B cell (primary cell): ENCODE results near the gene NRG2.

Experiments used
- EZH2 ChIP-seq: IDR thresholded peaks from 2 replicates; pipeline ENCODE4 v1.6.1; 2012; ENCODE audit warnings: borderline replicate concordance, low read depth, mild to moderate bottlenecking, moderate library complexity, low read length; ENCODE audit not compliant: insufficient read depth, poor library complexity, severe bottlenecking
- TF ChIP-seq, protein P1 (sequence below): fragments of 200-600 bp; IDR thresholded peaks from one replicate; pipeline ENCODE4 v1.8.0; 2022; ENCODE audit warnings: antibody characterized with exemption, mild to moderate bottlenecking

- TF ChIP-seq EZH2 = no peak
- TF ChIP-seq, protein P1, sequence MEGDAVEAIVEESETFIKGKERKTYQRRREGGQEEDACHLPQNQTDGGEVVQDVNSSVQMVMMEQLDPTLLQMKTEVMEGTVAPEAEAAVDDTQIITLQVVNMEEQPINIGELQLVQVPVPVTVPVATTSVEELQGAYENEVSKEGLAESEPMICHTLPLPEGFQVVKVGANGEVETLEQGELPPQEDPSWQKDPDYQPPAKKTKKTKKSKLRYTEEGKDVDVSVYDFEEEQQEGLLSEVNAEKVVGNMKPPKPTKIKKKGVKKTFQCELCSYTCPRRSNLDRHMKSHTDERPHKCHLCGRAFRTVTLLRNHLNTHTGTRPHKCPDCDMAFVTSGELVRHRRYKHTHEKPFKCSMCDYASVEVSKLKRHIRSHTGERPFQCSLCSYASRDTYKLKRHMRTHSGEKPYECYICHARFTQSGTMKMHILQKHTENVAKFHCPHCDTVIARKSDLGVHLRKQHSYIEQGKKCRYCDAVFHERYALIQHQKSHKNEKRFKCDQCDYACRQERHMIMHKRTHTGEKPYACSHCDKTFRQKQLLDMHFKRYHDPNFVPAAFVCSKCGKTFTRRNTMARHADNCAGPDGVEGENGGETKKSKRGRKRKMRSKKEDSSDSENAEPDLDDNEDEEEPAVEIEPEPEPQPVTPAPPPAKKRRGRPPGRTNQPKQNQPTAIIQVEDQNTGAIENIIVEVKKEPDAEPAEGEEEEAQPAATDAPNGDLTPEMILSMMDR = no peak
Measured at GRCh38 chr5:139843991-139844390, 199.1 kb downstream of the NRG2 start.
